Epidermal melanocyte (primary cell): ENCODE measurements around the gene FAAP20.

Experiments used
- DNase-seq: peaks from one replicate; pipeline ENCODE4 v3.0.0; 2011; ENCODE audit warnings: low spot score; ENCODE audit not compliant: insufficient read length

FAAP20 gene

DNA sequence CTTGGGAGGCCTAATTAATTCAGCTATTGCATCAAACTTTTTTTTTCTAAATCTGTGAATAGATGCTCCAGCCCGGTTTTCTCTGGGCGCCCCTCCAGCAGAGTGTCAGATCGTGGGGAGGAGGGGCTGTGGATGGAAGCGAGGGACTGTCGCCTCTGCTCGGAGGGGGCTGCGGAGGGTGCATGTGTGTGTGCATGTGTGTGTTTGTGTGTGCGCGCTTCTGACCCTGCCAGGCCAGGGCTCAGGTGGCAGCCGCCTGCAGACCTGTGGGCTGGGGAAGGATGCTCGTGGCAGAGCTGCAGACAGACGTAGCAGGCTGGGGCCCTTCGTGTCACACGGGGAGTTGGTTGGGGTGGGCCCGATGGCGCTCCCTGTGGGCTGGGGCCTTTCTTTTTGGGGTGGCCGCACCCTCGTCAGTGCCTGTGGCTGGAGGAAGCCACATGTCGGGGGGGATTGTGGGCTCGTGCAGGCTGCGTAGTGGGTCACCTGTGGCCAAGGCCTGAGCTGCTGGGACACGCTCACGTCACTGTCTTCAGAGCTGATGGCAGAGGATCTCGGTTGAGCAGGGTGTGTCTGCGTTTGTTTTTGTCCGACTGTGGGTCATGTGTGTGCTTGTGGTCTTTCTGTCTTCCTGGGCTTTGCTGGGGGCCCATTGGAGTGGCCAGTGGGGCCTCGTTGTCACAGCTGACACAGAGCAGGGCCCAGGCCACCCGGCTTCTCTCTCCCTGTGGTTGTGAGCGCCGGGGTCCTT is 36.4 kb upstream of the FAAP20 start:
- no peak for DNase-seq

- DNase-seq, result no peak
Observed at GRCh38 chr1:2229911-2230731, 35.5 kb upstream of the FAAP20 start.

GRCh38 chr1:2229037-2229864 is 34.7 kb upstream of the FAAP20 start:
- peak; percentile 69 for DNase-seq

DNA sequence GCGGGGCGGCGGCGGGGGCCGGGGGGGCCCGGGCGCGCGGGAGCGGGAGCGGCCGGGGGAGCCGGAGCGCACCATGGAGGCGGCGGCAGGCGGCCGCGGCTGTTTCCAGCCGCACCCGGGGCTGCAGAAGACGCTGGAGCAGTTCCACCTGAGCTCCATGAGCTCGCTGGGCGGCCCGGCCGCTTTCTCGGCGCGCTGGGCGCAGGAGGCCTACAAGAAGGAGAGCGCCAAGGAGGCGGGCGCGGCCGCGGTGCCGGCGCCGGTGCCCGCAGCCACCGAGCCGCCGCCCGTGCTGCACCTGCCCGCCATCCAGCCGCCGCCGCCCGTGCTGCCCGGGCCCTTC is 34.1 kb upstream of the FAAP20 start:
- no peak for DNase-seq

DNA sequence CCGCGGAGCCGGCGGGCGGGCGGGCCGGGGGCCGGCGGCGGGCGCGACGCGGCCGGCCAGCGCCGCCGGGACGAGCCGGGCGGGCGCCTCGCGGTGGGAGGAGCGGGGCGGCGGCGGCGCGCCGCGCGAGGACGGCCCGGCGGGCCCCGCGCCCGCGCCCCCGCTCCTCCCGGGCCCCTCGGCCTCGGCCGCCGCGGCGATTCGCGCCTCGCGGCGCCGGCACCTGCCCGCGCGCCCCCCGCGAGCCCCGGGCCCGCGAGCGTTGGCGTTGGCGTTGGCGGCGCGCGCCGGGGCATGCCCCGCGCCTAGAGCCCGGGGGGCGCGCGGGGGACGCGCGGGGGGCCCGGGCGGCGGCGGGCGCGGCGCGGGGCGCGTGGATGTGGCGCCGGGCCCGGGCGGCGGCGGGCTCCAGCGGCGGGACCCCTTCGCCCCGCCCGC is 33.6 kb upstream of the FAAP20 start, which contains the start of gene SKI:
TSS of gene SKI (plus strand) at position 163 of the 438 bp plus-strand sequence. CDS start 448 bp downstream, outside the sequence.
- no peak for DNase-seq

- DNase-seq, result peak; percentile 99
Observed at GRCh38 chr1:2227346-2228156, 33.0 kb upstream of the FAAP20 start.

- no peak for DNase-seq
Observed at GRCh38 chr1:2226525-2227345, 32.2 kb upstream of the FAAP20 start.

GRCh38 chr1:2224631-2225428 is 30.3 kb upstream of the FAAP20 start:
- no peak for DNase-seq

- DNase-seq, result no peak
Observed at GRCh38 chr1:2224170-2224584, 29.6 kb upstream of the FAAP20 start.

DNA sequence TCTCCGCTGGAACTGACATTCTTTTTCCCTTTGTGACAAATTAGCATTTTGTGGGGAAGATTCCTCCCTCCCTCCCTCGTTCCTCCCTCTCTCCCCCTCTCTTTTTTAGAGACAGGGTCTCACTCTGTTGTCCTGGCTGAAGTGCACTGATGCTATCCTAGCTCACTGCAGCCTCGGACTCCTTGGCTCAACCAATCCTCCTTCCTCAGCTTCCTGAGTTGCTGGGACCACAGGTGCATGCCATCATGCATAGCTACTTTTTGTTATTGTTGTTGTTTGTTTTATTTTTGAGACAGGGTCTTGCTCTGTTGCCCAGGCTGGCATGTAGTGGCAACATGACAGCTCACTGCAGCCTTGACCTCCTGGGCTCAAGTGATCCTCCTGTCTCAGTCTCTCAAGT is 26.7 kb upstream of the FAAP20 start:
- no peak for DNase-seq

- DNase-seq, result no peak
Observed at GRCh38 chr1:2216767-2217058, 22.1 kb upstream of the FAAP20 start.

DNA sequence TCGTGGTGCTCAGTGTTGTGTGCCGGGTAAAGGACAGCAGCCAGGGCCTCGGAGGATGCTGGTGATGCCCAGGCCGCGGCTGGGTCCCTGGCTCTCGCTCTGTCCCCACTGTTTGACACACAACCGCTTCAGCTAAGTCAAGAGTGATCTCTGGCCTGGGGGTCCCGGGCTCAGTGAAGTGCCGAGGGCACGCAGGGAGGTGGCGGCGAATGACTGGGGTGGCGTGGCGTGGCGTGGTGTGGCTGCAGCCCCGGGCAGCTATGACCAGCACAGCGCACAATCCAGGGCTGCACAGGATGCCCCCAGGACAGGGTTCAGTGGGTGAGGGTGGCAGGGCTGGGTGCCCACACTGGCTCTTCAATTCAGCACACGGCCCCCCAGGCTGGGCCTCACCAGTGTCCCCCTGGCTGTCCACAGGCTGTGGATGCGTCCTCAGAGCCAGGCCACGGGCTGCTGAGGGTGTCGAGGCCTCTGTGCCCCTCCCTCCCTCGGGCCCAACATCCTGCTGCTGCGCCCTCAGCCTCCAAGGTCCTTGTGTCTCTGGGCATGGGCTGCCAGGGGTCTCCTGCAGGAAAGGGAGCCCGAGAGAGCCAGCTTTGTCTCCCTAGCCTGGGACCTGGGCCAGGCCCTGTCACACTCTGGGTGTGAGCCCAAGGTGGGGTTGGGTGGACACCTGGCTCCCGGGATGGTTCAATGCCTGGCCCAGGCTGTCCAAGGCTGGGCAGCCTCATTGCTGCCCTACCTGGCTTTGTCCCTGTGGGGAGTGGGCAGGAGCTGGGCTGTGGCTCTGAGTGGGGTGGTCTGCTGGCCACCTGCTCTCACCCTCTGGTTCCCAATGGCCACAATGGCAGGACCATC is 21.6 kb upstream of the FAAP20 start:
- no peak for DNase-seq

- DNase-seq, result no peak
Observed at GRCh38 chr1:2215329-2215728, 20.8 kb upstream of the FAAP20 start.

- DNase-seq, result no peak
Observed at GRCh38 chr1:2214541-2215241, 20.1 kb upstream of the FAAP20 start.

- peak; percentile 67 for DNase-seq
Observed at GRCh38 chr1:2213576-2214505, 19.3 kb upstream of the FAAP20 start.
